Cerebellar nuclear complex (tissue), 1 donor: Measurements from ENCODE around the gene TPBGL.

ENCODE experiments used
- DNase-seq, 2 experiments: peaks; one replicate each; lab custom pipeline; 2025; lab: John Stamatoyannopoulos, UW

Gene TPBGL

DNA sequence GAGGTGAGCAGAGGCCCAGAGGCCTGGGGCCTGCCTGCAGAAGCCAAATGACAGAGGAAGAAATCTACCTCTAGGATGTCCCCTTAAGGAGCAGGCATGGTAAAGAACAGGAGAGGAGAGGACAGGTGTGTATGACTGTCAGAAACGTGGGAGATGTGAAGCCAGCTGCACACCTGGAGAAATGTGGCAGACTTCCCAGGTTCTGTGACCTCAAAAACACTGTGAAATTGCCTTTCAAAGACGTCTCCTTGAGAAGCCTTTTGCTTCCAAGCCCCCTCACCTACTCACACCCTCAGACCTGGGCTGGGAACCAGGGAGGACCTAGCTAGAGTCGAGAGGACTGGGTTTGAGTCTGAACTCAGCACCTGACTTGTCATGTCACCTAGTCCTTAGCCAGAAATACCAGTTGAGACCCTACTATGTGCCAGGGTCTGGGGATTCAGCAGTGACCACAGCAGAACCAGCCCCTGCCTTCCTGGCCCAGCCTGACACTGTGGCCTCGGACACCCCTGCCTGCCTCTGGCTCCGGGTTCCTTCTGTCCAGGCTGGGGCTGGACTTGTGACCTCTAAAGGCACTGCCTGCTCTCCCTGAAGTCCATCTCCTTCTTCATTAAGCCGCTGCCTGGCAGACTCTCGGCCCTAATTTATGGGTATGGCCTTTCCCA, 5.6 kb downstream of the TPBGL start:
- DNase-seq: no peak

DNA sequence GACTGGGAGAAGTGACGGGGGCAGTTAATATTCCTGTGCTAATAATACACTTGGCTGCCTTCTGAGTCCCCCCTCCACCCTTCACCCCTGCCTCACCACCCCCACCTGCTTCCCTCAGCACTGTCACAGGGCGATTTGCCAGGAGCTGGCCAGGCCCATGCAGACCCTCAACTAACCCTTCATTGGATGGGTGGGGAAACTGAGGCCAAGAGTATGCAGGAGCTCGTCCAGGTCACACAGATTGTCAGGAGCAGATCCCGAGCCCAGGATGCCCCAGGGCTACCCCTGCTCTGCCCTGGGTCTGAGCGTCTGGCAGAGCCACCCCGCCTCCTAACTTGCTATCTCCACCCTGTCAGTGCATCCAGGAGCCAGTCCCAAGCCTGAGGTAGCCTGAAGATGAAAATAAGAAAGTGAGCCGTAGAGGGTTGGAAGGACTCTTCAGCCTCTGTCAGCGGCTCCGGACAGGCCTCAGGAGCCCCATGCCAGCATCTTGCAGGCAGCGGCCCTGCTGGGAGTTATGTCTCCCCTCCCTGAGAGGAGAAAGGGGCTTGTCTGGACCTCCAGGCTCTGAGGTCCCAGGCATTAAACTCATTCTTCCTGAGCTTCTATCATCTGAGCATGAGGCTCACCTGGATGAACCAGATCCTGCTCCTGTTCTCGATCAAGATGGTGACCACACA, 6.2 kb downstream of the TPBGL start:
- DNase-seq: no peak

DNA sequence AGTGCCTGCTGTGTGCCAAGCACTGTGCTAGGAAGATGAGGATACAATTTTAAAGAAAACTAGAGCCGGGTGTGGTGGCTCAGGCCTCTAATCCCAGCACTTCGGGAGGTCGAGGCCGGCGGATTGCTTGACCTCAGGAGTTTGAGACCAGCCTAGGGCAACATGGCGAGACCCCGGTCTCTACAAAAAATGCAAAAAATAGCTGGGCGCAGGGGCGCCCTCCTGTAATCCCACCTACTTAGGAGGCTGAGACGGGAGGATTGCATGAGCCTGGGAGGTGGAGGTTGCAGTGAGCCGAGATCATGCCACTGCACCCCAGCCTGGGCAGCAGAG, 8.3 kb downstream of the TPBGL start:
- no peak for DNase-seq

DNA sequence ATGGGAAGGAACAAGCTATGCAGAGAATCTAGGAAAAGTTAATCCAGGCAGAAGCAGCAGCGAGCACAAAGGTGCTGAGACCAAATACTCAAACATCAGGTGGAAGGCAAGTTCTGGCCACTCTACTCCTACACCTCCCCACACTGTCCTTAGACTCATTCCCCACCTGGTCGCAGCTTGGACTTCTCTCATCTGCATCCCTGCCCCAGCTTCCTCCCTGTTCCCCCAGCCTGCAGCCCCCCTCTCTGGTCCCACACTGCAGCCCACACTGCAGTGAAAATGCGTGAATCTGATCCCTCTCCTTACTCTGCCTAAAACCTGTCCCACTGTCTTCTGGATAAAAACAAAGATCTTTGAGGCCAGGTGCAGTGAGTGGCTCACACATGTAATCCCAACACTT, 9.1 kb downstream of the TPBGL start:
- no peak for DNase-seq

DNA sequence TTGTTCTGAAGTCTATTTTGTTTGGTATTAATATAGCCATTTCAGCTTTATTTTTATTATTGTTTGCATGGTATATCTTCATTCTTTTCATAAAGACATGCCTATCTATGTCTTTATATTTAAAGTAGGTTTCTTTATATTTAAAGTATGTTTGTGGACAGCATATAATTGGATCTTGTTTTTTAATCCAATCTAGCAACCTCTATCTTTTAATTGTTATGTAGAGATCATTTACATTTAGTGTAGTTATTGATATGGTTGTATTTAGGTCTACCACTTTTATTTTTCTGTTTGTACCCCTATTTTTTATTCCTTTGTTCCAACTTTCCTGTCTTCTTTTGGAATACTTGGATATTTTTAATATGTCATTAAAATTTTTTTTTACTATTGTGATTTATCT, 13.8 kb downstream of the TPBGL start:
- no peak for DNase-seq

DNA sequence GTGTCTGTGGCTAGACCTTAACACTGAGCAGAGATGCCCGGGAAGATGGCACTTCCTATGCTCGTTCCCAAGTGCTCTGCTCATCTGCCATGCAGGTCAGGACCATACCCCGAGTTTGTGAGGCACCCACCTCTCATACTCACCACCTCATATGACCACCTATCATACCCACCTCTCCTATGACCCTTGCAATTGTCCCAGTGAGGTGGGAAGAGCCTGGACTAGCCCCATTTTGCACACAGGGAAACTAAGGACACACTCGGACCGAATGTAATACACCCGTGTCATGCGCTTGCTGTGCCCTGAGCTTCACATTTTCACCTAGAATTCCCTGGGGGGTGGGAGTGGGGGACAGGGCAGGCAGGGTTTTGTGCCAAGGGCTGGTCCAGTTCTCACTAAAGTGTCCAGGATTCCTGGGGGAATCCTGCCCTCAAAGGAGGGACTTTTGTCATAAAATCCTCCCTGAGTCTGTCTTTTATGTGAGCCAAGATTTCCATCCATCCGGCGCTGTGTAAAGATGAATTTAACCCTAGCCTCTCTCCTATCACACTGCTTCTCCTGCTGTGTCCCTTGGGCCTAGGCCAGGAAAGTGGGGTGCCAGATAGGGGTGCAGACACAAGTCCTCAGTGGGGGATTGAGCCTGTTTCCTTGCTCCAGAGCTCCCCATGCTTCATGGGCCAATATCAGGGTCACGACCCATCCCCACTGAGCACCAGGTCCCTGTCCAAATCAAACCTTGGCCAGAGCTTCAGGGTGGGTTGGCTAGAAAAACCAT, 20.0 kb downstream of the TPBGL start:
- DNase-seq: no peak

DNA sequence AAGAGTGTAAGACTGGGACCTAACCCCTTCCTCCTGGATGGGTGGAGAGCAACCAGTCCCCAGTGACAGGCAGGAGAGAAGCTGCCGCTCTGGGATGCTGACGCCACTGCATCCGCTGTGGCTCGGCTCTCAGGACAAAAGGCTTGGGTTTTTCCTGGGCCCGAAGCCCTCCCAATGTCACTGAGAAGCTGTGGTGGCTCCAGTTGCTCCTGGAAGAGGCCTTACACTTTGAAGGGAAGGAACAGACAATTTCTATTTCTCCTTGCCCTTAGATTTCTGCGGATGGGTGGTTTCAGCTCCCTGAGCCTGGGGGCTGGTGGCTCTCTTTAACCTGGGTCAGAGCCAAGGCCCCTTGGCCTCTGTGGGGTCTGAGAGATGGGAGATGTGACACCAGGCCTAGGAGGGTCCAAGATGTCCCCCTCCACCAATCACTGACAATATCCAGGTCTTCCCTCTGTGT, 21.4 kb downstream of the TPBGL start:
- no peak for DNase-seq

DNA sequence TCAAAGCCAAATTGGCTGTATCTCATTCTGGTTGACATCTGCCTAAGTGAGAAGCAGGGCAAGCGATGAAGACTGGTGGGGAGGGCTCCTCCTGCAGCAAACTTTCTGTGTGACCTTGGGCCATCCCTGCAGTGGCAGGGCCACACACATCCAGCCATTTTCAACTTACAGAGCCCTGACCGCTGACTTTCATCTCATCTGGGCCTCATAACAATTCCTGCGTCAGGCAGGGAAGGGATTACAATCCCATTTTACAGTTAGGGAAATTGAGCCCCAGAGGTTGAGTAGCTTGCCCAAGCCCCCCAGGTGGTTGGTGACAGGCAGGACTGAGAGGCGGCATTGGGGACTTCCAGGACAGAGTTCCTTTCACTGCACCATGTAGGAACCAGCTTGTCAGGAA, 21.9 kb downstream of the TPBGL start:
- no peak for DNase-seq

DNA sequence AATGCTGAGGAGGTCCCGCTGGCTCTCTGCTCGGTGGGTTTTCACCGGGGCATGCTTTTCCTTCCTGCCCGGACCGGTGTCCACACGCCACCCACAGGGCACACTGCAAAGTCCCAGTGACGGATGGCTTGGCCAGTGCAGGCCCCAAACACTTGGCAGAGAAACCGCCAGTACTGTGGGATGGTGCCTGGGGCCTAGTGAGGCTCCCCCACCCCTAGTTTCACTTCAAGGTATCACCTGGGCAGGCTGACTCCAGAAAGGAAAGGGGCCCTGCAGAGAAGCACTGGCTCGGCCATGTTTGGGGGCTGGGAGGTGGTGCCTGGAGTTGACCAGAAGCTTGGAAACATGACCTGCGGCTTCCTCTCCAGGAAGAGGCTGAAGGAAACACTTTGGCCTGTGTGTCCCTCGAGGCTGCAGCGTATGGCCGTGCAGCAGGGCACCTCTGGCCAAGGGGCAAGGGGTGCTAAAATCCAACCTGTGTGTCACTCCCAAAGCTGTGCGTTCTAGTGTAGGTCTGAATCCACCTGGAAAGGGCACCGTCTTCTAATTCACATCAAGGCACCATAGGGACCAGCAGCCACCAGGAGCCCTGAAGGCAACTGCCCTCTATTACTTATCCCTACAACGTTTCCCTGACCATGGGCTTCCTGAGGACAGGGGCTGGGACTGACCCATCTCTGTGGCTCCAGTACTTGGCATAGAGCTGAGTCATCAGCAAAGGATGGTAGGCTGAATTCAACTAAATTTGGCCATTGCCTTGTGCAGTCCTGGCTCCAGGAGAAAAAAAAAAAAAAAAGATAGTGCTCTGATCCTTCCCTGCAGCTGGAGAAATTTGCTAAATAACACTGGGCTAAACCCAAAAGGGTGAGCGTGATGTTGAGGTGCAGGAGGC, 22.6 kb downstream of the TPBGL start:
- DNase-seq: no peak

DNA sequence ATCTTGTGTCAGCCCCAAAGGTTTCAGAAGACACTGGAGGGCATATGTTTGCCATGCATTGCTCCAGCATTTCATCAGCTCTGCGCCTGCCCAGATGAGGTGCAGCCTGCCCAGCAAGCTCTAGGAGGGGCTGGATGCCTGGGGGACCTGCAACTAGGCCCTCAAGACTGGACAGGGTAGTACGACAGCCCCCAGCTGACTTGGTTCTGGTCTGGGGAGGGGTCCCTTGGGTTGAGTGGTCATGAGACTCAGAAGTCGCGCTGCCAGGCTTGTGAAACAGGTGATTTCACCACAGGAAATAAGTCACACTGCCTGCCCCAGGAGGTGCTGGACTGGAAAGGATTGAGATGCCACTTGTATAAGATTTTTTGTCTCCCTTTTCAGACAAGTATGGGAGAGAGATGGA, 23.4 kb downstream of the TPBGL start:
- no peak for DNase-seq

DNA sequence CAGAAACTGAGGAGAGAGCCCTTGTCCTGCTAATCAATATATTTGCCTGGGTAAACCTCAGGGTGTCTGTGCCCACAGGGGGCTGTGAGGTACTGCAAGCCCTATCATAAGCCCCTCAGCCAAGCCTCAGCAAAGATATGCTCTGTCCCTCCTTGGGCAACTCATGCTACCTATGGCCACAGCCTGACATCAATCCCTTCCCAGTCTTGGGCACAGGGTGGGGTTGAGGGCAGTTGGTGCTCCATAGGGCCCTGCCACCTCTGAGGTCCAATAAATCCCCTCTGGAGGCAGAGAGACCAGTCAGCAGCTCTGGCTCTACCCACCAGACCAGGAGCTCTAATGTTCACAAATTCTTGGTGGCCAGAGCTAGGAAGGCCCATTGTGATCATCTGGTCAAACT, 23.8 kb downstream of the TPBGL start:
- DNase-seq: no peak

DNA sequence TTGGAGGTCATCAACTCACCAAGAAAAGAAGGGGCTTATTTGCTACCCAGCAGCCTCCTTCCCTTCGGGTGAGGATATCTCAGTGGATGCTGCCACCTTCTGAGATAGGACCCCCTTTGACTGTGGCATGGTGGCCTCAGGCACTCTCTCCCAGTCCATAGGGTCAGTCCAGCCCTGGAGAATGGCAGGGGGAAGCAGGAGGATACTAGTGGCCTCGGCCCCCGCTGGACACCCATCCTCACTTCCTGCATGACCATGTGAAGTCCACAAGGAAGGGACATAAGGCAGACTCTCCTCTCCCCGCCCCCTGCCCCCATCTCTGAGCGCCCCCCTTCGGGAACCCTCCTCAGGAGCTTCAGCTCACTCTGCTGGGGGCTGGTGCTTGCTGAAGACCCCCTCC, 24.4 kb downstream of the TPBGL start:
- DNase-seq: no peak

DNA sequence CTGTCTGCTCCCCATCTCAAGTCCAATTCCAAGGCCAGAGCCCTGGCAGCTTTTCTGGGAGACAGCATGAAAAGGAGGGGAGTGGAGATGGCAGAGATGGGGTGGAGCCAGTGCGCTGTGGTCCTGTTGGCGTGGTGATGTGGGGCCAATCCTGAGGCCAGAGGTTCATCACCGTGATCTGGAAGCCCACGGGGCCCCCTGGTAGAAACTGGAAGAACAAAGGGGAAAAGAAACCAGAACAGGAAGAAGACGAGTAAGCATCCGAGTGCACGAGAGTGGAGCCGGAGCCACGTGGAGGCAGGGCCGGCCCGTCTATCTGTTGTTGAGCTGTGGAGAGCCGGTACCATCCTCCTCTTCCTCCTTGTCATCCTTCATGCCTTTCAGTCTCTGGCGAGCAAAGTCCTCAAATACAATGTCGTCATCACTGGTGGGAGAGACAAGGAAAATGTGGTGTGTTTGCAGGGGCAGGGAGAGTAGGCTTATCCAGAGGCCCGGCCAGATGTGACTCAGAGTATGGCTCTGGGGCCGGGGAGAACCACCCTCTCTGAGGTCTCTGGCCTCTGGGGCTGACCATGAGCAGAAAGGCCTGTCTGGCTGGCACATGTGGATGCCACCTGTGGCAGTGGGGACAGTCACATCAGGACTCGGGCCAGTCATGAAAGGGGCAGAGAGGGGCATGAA, 25.4 kb downstream of the TPBGL start:
- no peak for DNase-seq

DNA sequence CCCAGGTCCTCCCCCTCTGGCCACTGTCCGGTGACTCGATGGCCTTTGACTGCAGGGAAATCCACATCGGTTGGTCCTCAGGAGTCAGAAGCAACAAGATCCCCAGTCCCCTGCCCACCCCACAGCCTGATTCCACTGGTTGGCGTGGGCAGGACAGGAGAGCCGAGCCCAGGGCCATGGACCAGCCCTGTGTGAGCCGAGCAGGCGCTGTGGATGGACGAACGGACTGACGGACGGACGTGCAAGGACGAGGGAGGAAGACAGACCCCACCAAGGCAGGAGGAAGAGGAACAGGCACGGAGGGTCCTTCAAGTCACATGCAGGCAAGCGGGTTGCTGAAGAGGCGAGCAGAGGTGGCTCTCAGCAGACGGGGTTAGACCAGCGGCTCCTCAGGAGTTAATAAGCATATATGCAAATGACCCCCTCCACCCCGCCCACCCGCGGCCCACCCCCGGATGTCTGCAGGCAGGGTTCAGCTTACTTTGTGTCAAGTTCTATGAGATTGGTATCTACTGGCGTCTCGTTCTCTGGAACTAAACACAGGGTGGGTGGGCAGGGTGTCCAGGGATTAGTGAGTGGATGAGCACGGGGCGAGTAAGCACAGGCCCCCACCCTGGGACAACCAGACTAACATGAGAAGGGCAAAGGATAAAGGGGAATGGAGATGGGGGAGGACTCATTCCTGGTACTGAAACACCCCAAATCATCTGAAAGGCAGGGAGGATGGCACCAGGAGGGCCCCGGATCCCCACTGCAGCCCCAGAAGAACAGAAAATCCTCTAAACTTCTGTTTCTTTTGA, 26.8 kb downstream of the TPBGL start:
- no peak for DNase-seq

DNA sequence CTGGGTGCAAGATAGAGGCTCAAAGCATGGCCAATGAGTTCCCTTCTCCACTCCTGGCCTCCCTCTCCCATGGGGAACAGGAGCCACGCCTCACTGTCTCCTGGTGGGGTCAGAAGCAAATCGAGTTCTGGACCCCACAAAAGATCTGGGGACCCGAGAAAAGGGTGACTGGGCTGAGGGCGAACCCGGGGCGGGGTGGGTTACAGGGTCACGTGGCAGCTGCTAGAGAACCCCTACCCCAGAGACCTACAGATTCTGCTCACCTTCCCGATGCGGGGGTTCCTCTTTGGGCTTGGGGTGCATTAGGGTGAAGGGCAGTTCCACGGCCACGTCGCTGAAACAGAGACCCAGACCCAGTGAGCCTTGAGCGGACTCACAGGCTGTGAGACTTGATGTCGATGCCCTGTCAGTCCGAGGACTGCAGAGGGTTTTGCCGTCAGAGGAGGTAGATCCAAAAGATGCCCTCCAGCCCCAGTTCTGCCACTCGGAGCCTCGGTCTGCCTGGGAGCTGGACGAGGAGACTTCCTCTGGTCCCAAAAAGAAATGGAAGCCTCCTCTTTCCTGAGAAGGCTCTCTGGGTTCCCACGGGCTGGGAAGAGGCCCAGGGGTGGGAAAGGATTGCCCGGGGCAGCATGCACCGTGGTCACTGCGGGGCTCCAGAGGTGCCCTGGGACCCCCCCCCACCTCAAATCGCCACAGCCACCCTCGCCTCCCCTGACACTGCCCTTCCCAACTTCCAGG, 28.2 kb downstream of the TPBGL start:
- DNase-seq: no peak

DNA sequence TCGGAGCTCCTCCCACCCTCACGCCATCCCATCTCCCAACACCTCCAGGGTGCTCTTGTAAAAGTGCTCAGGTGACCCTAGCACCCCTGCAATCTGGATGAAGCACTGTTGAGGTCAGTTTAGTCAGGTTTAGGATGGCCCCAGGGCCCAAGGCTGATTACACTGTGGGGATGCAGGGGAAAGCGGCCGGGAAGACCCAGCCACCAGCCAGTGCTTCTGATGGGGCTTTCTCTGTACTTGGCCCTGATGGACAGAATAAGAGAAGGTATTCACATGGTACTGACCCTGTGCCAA, 28.7 kb downstream of the TPBGL start:
- DNase-seq: no peak

DNA sequence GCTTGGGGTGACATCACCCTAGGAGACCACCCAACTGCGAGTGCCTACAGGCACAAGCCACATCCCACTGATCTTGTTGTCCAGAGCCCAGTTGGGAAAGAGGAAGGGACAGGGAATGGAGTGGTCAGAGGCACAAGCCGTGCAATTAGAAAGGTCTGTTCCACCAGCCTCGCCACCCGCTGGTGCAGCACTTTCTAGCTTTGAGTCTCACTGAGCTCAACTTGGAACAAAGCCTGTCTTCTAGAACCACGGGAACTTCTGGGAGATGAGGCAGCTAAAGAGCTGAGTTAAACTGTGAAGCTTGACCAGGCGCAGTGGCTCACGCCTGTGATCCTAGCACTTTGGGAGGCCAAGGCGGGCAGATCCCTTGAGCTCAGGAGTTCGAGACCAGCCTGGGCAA, 29.3 kb downstream of the TPBGL start:
- no peak for DNase-seq

DNA sequence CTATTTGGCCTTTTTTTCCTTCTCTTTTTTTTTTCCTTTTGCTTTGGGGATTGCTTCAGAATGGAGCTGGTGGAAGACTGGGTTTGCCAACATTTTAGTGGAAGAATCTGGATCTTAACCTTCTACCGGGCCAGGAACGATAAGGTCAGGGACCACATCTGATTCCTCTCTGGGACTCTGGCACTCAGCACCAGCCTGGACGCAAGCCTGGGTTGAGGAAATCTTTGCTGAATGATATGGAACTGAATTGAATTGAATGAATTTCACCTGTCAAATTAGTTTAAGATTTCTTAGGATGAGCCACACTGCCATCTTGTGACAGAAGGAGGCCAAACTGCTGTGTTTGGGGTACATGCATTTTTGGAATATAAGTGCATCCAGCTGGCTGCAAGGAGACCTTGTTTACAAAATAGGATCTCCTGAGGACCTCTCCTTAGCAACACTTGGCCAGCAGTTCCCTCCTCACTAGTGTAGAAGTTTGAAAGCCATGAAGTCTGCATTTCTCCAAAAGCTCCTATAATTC, 30.4 kb downstream of the TPBGL start:
- DNase-seq: no peak

DNA sequence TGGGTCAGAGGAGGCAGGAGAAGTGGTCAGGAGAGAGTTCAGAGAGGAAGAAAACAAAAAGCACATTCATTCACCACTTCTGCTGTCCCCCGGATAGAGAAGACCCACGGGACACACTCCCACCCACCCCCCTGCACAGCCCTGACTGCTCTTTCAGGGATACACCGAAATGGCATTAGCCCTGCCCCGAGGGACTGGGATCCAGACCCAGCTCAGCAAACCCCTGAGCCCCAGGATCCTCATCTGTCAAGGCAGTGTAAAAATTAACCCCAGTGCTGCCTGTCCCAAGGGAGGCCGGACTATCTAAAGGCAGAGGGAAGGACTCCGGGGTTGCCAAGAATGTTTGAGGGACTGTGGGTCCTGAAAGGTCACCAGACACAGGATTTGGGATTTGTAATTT, 31.2 kb downstream of the TPBGL start:
- DNase-seq: no peak

DNA sequence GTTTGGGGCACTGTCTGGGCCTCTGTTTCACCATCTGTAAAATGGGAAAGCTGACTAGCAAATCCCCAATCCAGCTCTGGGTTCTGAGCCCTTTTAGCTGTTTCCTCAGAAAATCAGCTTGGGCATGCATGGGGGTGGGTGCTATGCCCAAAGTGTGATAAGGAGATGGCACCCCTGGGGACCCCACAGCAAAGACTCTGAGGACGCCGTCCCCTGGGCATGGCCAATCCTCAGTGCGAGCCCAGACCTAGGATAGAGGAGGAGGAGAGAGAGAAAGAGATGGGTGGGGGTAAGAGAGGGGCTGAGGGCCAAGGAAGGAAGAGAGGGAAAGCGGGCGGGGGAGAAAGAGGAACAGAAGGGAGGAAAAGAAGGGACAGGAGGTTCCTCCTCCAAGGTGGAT, 31.8 kb downstream of the TPBGL start:
- DNase-seq: no peak
